ENCODE data around the gene POTEI.
"Not testable (repeated sequence)": the region's sequence is repeated elsewhere in the genome, so short reads cannot be mapped to it uniquely, and the experiment has no call there.

DNA sequence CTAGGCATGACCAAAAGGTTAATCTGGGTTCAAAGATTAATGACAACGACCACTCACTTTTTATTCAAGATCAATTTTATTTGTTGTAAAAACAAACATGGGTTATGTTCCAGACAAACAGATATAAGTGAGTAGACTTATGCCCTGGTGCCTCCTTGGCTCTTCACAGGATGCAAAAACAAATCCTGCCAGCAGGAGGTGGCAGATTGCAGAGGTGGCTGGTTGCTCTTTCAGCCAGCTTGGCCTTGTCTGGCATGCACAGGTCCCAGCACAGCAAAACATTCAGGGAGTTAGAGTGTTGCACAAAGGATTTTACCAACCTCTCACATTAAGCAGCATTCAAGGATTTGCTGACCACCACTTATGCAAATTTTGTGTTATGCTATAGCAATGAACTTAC, 92.4 kb downstream of the POTEI start:
- TF ChIP-seq, protein P1, sequence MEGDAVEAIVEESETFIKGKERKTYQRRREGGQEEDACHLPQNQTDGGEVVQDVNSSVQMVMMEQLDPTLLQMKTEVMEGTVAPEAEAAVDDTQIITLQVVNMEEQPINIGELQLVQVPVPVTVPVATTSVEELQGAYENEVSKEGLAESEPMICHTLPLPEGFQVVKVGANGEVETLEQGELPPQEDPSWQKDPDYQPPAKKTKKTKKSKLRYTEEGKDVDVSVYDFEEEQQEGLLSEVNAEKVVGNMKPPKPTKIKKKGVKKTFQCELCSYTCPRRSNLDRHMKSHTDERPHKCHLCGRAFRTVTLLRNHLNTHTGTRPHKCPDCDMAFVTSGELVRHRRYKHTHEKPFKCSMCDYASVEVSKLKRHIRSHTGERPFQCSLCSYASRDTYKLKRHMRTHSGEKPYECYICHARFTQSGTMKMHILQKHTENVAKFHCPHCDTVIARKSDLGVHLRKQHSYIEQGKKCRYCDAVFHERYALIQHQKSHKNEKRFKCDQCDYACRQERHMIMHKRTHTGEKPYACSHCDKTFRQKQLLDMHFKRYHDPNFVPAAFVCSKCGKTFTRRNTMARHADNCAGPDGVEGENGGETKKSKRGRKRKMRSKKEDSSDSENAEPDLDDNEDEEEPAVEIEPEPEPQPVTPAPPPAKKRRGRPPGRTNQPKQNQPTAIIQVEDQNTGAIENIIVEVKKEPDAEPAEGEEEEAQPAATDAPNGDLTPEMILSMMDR (IDR thresholded peaks at IDR 0.05 in 4 of 5, conservative IDR thresholded peaks at IDR 0.05 in 1 of 5) = not testable (repeated sequence)
- TF ChIP-seq POLR2A (IDR thresholded peaks at IDR 0.05) = not testable (repeated sequence)

All from gastrocnemius medialis (tissue), 4 donors.